Keratinocyte (primary cell): ENCODE results near the gene SNPH. TPM values are rescaled to one million over a fixed set of nuclear protein-coding genes. Genes with fewer than 3 reads are reported as not detected.

Experiments
- DNase-seq: peaks from one replicate; pipeline ENCODE4 v3.0.0-alpha.2; 2011; ENCODE audit warnings: low read depth, missing footprints, low spot score
- FAIRE-seq: peaks from 2 replicates; lab custom pipeline; 2011; peaks lifted over from hg19 to GRCh38; lab: Jason Lieb, UNC
- H2AFZ ChIP-seq: 2 replicates; pipeline ENCODE4 v1.6.0; 2012; ENCODE audit warnings: low read length, control low read depth, inconsistent platforms; ENCODE audit not compliant: control insufficient read depth
- H3K27ac ChIP-seq: 2 replicates; pipeline ENCODE4 v1.5.1; 2011; ENCODE audit warnings: low read length; ENCODE audit not compliant: control insufficient read depth, insufficient read depth
- H3K27me3 ChIP-seq: 3 replicates; pipeline ENCODE4 v1.6.0; 2011; ENCODE audit warnings: low read length; ENCODE audit not compliant: control insufficient read depth, insufficient read depth; ENCODE audit errors: extremely low read depth
- H3K36me3 ChIP-seq, 2 experiments: 2 replicates in 1 of 2; 3 replicates in 1 of 2; pipeline ENCODE4 v1.5.1; 2011; ENCODE audit warnings: low read length in 2 of 2, mild to moderate bottlenecking in 1 of 2; ENCODE audit not compliant: control insufficient read depth in 2 of 2, insufficient read depth in 2 of 2; ENCODE audit errors: extremely low read depth in 1 of 2
- H3K4me1 ChIP-seq: 3 replicates; pipeline ENCODE4 v1.5.1; 2011; ENCODE audit warnings: low read length; ENCODE audit not compliant: control insufficient read depth, insufficient read depth; ENCODE audit errors: extremely low read depth
- H3K4me2 ChIP-seq: 3 replicates; pipeline ENCODE4 v1.6.0; 2011; ENCODE audit warnings: low read depth, low read length; ENCODE audit not compliant: control insufficient read depth, insufficient read depth; ENCODE audit errors: extremely low read depth
- H3K4me3 ChIP-seq, 3 experiments: fragments of 200-600 bp in 1 of 3; sonication (generic) in 1 of 3; 2 replicates in 2 of 3; 3 replicates in 1 of 3; pipeline ENCODE4 v1.5.1; 2011 to 2016; ENCODE audit warnings: low read length in 3 of 3, mild to moderate bottlenecking in 3 of 3, control low read depth in 2 of 3, inconsistent platforms in 1 of 3, low read depth in 1 of 3, mixed read lengths in 1 of 3, mixed run types in 1 of 3, moderate library complexity in 1 of 3; ENCODE audit not compliant: control insufficient read depth in 2 of 3, insufficient read depth in 2 of 3; ENCODE audit errors: extremely low read depth in 1 of 3
- H3K79me2 ChIP-seq: 2 replicates; pipeline ENCODE4 v1.6.0; 2012; ENCODE audit warnings: low read length; ENCODE audit not compliant: control insufficient read depth, insufficient read depth
- H3K9ac ChIP-seq: 3 replicates; pipeline ENCODE4 v1.6.0; 2011; ENCODE audit warnings: low read length; ENCODE audit not compliant: control insufficient read depth, insufficient read depth; ENCODE audit errors: extremely low read depth
- H3K9me1 ChIP-seq: 3 replicates; pipeline ENCODE4 v1.6.0; 2011; ENCODE audit warnings: low read length; ENCODE audit not compliant: control insufficient read depth, insufficient read depth; ENCODE audit errors: extremely low read depth
- H3K9me3 ChIP-seq: 2 replicates; pipeline ENCODE4 v1.5.1; 2012; ENCODE audit warnings: low read depth, low read length; ENCODE audit not compliant: control insufficient read depth
- H4K20me1 ChIP-seq: 3 replicates; pipeline ENCODE4 v1.6.0; 2011; ENCODE audit warnings: low read length; ENCODE audit not compliant: control insufficient read depth, insufficient read depth; ENCODE audit errors: extremely low read depth
- CTCF ChIP-seq, 3 experiments: IDR thresholded peaks in 1 of 3; conservative IDR thresholded peaks in 1 of 3; optimal IDR thresholded peaks in 1 of 3; 2 replicates in 2 of 3; 3 replicates in 1 of 3; pipeline versions ENCODE3 to v1.5.1; 2011; ENCODE audit warnings: low read length in 3 of 3, mild to moderate bottlenecking in 3 of 3, moderate library complexity in 2 of 3, control low read depth in 1 of 3, inconsistent platforms in 1 of 3; ENCODE audit not compliant: insufficient read depth in 2 of 3; ENCODE audit errors: extremely low read depth in 1 of 3
- EZH2 ChIP-seq: IDR thresholded peaks from one replicate; pipeline ENCODE4 v1.6.1; 2012; ENCODE audit warnings: inconsistent platforms, mild to moderate bottlenecking, low read length, moderate library complexity
- dilution Hi-C: fragments of 300-500 bp; cut with MboI; formaldehyde crosslinking; loops from one replicate; pipeline ENCODE4 v1.7.0; 2020; ENCODE audit warnings: low sequenced_read_pairs; ENCODE audit not compliant: extremely low pct_ligation_motif_present
- polyA plus RNA-seq, 5 experiments: library from polyadenylated mRNA; depleted of rRNA in 3 of 5; stranded (reverse) in 3 of 5; stranded (forward) in 1 of 5; unstranded in 1 of 5; fragments of >200 nt; gene quantifications; 1 replicate in 1 of 5; 2 replicates in 3 of 5; 3 replicates in 1 of 5; pipeline versions ENCODE4 v1.2.1 to v1.2.3, GENCODE V29; 2011 to 2012; ENCODE audit warnings: missing spikeins in 2 of 5, low read depth in 1 of 5, low replicate concordance in 1 of 5

SNPH gene
- polyA plus RNA-seq, 1 donor (not counting 4 experiments of a cell fraction or from before 2014, with no cell fraction given), result 1.3 TPM

- peaks cover 0 to 6% of the 10 kb centered on the region in 2 experiments for H3K36me3 ChIP-seq
- no peak for FAIRE-seq
- no peaks in the 10 kb centered on the region for H3K79me2 ChIP-seq
- dilution Hi-C loops, result no loop called here
- no peaks in the 10 kb centered on the region for H3K9me3 ChIP-seq
- H3K9ac ChIP-seq, result no peak overlapping the region
- no peak for DNase-seq
- H3K4me2 ChIP-seq, result no peak overlapping the region
- H3K4me1 ChIP-seq, result peaks cover 7% of the 10 kb centered on the region
- no peaks in the 10 kb centered on the region for H4K20me1 ChIP-seq
- H3K4me3 ChIP-seq, result no peak overlapping the region
- H3K27ac ChIP-seq, result no peak overlapping the region
- TF ChIP-seq CTCF (optimal IDR thresholded peaks at IDR 0.05 in 1 of 3, IDR thresholded peaks at IDR 0.05 in 1 of 3, conservative IDR thresholded peaks at IDR 0.05 in 1 of 3; ENCODE audit: extremely low read depth in 1 of 3, insufficient read depth in 2 of 3, low read length in 3 of 3) (no peak), EZH2 (no peak)
- H3K27me3 ChIP-seq, result no peaks in the 10 kb centered on the region
- H2AFZ ChIP-seq, result no peak overlapping the region
- no peaks in the 10 kb centered on the region for H3K9me1 ChIP-seq
Observed at GRCh38 chr20:1296117-1296610, 30.1 kb downstream of the SNPH start.

- DNase-seq, result no peak
- Histone ChIP-seq H3K9ac (no peak overlapping the region), H3K9me3 (no peaks in the 10 kb centered on the region), H3K27me3 (no peaks in the 10 kb centered on the region), H3K36me3 (peaks cover 0 to 6% of the 10 kb centered on the region in 2 experiments), H3K4me1 (peaks cover 9% of the 10 kb centered on the region), H3K4me3 (no peak overlapping the region), H3K9me1 (no peaks in the 10 kb centered on the region), H2AFZ (no peak overlapping the region), H3K4me2 (no peak overlapping the region), H4K20me1 (no peaks in the 10 kb centered on the region), H3K27ac (no peak overlapping the region), H3K79me2 (no peaks in the 10 kb centered on the region)
- dilution Hi-C loops, result no loop called here
- TF ChIP-seq EZH2 (no peak), CTCF (optimal IDR thresholded peaks at IDR 0.05 in 1 of 3, IDR thresholded peaks at IDR 0.05 in 1 of 3, conservative IDR thresholded peaks at IDR 0.05 in 1 of 3; ENCODE audit: extremely low read depth in 1 of 3, insufficient read depth in 2 of 3, low read length in 3 of 3) (no peak)
- FAIRE-seq, result no peak
Observed at GRCh38 chr20:1296922-1297321, 30.8 kb downstream of the SNPH start.
